ENCODE results near the gene NFIA.

DNA sequence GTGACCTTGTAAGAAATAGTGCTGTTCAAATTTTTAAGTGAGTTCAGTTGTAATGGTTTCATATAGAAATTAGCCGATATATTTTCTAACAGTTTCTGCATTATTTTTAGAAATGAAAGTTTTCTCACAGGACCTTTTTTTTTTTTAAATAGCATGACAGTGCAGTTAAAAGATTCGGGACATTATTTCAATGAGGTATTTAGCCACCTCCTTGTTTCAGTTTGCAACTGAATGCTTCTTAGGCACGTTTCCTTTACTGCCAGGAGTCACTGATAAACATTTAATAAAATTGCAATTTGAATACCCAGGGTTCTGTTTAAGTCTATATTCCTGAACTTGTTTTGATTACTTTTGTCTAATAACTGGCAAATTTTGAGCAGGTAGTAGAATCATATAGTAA is 337.9 kb downstream of the NFIA start:
- TF ChIP-seq POLR2A (IDR thresholded peaks at IDR 0.05) = no peak
- no peak for TF ChIP-seq CTCF (IDR thresholded peaks at IDR 0.05)

Measured in esophagus squamous epithelium (tissue), 4 donors.